HG03342 (cell line): ENCODE results near the gene TRABD2B.

Source experiments
- ATAC-seq: cut with Tn5 transposase; IDR thresholded peaks from one replicate; pipeline ENCODE4 v1.9.1; 2021; ENCODE audit warnings: mild to moderate bottlenecking, moderate library complexity; ENCODE audit not compliant: unreplicated experiment

Gene TRABD2B

GRCh38 chr1:47938520-47938919 lies 58.7 kb downstream of the TRABD2B start:
- no peak for ATAC-seq

- no peak for ATAC-seq
Measured at GRCh38 chr1:47937586-47938254, 59.5 kb downstream of the TRABD2B start.

- ATAC-seq, result no peak
Measured at GRCh38 chr1:47936916-47937551, 60.2 kb downstream of the TRABD2B start.

GRCh38 chr1:47935856-47936255 lies 61.3 kb downstream of the TRABD2B start:
- ATAC-seq, result no peak

- ATAC-seq, result no peak
Measured at GRCh38 chr1:47935163-47935562, 62.0 kb downstream of the TRABD2B start.

- ATAC-seq, result no peak
Measured at GRCh38 chr1:47934243-47934805, 62.9 kb downstream of the TRABD2B start.

GRCh38 chr1:47932743-47933142 lies 64.4 kb downstream of the TRABD2B start:
- ATAC-seq, result no peak

- ATAC-seq, result no peak
Measured at GRCh38 chr1:47931395-47931794, 65.8 kb downstream of the TRABD2B start.

- ATAC-seq, result no peak
Measured at GRCh38 chr1:47930210-47930840, 66.9 kb downstream of the TRABD2B start.

- no peak for ATAC-seq
Measured at GRCh38 chr1:47927165-47927564, 70.0 kb downstream of the TRABD2B start.

GRCh38 chr1:47926461-47926999 lies 70.7 kb downstream of the TRABD2B start:
- no peak for ATAC-seq

GRCh38 chr1:47924270-47925048 lies 72.7 kb downstream of the TRABD2B start:
- no peak for ATAC-seq

GRCh38 chr1:47921935-47922415 lies 75.2 kb downstream of the TRABD2B start:
- ATAC-seq, result no peak

GRCh38 chr1:47919113-47919833 lies 77.9 kb downstream of the TRABD2B start:
- ATAC-seq, result no peak

- no peak for ATAC-seq
Measured at GRCh38 chr1:47918257-47918867, 78.8 kb downstream of the TRABD2B start.

GRCh38 chr1:47917687-47918086 lies 79.5 kb downstream of the TRABD2B start:
- ATAC-seq, result no peak

GRCh38 chr1:47915677-47916353 lies 81.4 kb downstream of the TRABD2B start:
- ATAC-seq, result no peak

- ATAC-seq, result no peak
Measured at GRCh38 chr1:47914952-47915676, 82.1 kb downstream of the TRABD2B start.
